Endothelial cell of umbilical vein (primary cell): Measurements from ENCODE around the gene GRK4. TPM values are rescaled to one million over a fixed set of nuclear protein-coding genes. Genes with fewer than 3 reads are reported as not detected.

Experiments used
- BruUV-seq: library from RNA; stranded (reverse); fragments of 400-500 nt; replicated peaks from 2 replicates; lab custom pipeline; 2021; lab: Mats Ljungman, UMichigan
- CTCF ChIA-PET: fragments of 300-600, 350-600 bp; sonication (Branson Sonifier 250); formaldehyde crosslinking; loops from one replicate; lab custom pipeline; 2021; ENCODE audit warnings: antibody characterized with exemption, inconsistent platforms; lab: Charles Lee
- POLR2A ChIA-PET: fragments of 300-600, 350-600 bp; sonication (Branson Sonifier 250); formaldehyde crosslinking; loops from one replicate; lab custom pipeline; 2021; ENCODE audit warnings: antibody characterized with exemption, inconsistent platforms; lab: Charles Lee
- DNase-seq: peaks from one replicate; pipeline ENCODE4 v3.0.0-alpha.2; 2011; ENCODE audit warnings: low read depth, low spot score
- FAIRE-seq: peaks from 2 replicates; lab custom pipeline; 2011; peaks lifted over from hg19 to GRCh38; lab: Jason Lieb, UNC
- H2AFZ ChIP-seq: 2 replicates; pipeline ENCODE4 v1.6.0; 2012; ENCODE audit warnings: low read depth, low read length, control low read depth, inconsistent platforms
- H3K27ac ChIP-seq: 2 replicates; pipeline ENCODE4 v1.5.1; 2011; ENCODE audit warnings: low read depth, mild to moderate bottlenecking, control low read depth, low read length, moderate library complexity; ENCODE audit not compliant: insufficient read depth
- H3K27me3 ChIP-seq, 2 experiments: 2 replicates each; pipeline versions ENCODE4 v1.6.0 to v1.6.1; 2011; ENCODE audit warnings: low read length in 2 of 2, mixed read lengths in 1 of 2; ENCODE audit not compliant: control insufficient read depth in 2 of 2, insufficient read depth in 2 of 2
- H3K36me3 ChIP-seq, 2 experiments: 2 replicates in 1 of 2; 3 replicates in 1 of 2; pipeline ENCODE4 v1.5.1; 2011; ENCODE audit warnings: low read length in 2 of 2, mild to moderate bottlenecking in 1 of 2, moderate library complexity in 1 of 2; ENCODE audit not compliant: control insufficient read depth in 2 of 2, insufficient read depth in 2 of 2; ENCODE audit errors: extremely low read depth in 1 of 2
- H3K4me1 ChIP-seq: 3 replicates; pipeline ENCODE4 v1.5.1; 2011; ENCODE audit warnings: mild to moderate bottlenecking, low read length; ENCODE audit not compliant: control insufficient read depth, insufficient read depth; ENCODE audit errors: extremely low read depth
- H3K4me2 ChIP-seq: 2 replicates; pipeline ENCODE4 v1.6.1; 2011; ENCODE audit warnings: low read length, control low read depth, mixed read lengths; ENCODE audit not compliant: insufficient read depth
- H3K4me3 ChIP-seq, 3 experiments: fragments of 200-600 bp in 1 of 3; sonication (generic), shearing (Covaris generic) in 1 of 3; replicated peaks in 1 of 3; 2 replicates each; pipeline ENCODE4 v1.5.1; 2011 to 2016; ENCODE audit warnings: control low read depth in 3 of 3, low read length in 3 of 3, mild to moderate bottlenecking in 2 of 3, inconsistent platforms in 1 of 3, low read depth in 1 of 3, moderate library complexity in 1 of 3; ENCODE audit not compliant: insufficient read depth in 1 of 3
- H3K79me2 ChIP-seq: 2 replicates; pipeline ENCODE4 v1.6.0; 2012; ENCODE audit warnings: low read length, inconsistent platforms; ENCODE audit not compliant: control insufficient read depth, insufficient read depth
- H3K9ac ChIP-seq: replicated peaks from 2 replicates; pipeline ENCODE3; 2011; ENCODE audit warnings: low read length, control low read depth; ENCODE audit not compliant: insufficient read depth; ENCODE audit errors: extremely low read depth
- H3K9me1 ChIP-seq: replicated peaks from 3 replicates; pipeline ENCODE4 v1.6.0; 2011; ENCODE audit warnings: mild to moderate bottlenecking, low read length; ENCODE audit not compliant: control insufficient read depth, insufficient read depth; ENCODE audit errors: extremely low read depth
- H3K9me3 ChIP-seq: replicated peaks from 2 replicates; pipeline ENCODE4 v1.5.1; 2012; ENCODE audit warnings: low read length, inconsistent platforms; ENCODE audit not compliant: control insufficient read depth, insufficient read depth
- H4K20me1 ChIP-seq: replicated peaks from 2 replicates; pipeline ENCODE3; 2011; ENCODE audit warnings: mild to moderate bottlenecking, low read length; ENCODE audit not compliant: control insufficient read depth, insufficient read depth; ENCODE audit errors: extremely low read depth
- EZH2 ChIP-seq: IDR thresholded peaks from 2 replicates; pipeline ENCODE4 v1.6.1; 2012; ENCODE audit warnings: borderline replicate concordance, low read depth, mild to moderate bottlenecking, moderate library complexity, low read length, inconsistent platforms; ENCODE audit not compliant: severe bottlenecking
- FOS ChIP-seq: IDR thresholded peaks from 2 replicates; pipeline ENCODE4 v1.6.1; 2011; ENCODE audit warnings: mild to moderate bottlenecking, low read length, moderate library complexity, borderline replicate concordance; ENCODE audit not compliant: insufficient read depth
- MYC ChIP-seq: IDR thresholded peaks from one replicate; pipeline ENCODE4 v1.6.1; 2011; ENCODE audit warnings: mild to moderate bottlenecking, low read depth, low read length
- POLR2A ChIP-seq: IDR thresholded peaks from 2 replicates; pipeline ENCODE4 v1.6.1; 2012; ENCODE audit warnings: low read depth, mild to moderate bottlenecking, control low read depth, low read length
- dilution Hi-C: fragments of 300-500 bp; cut with MboI; formaldehyde crosslinking; loops from one replicate; pipeline ENCODE4 v1.15.0; 2019; ENCODE audit warnings: low sequenced_read_pairs; ENCODE audit not compliant: extremely low pct_ligation_motif_present
- intact Hi-C: fragments of 100-400 bp; cut with micrococcal nuclease; formaldehyde crosslinking; loops from one replicate; pipeline ENCODE4 v1.10.0; 2022
- polyA plus RNA-seq, 4 experiments: library from polyadenylated mRNA; depleted of rRNA in 3 of 4; stranded (reverse) in 3 of 4; unstranded in 1 of 4; fragments of >200 nt; gene quantifications; 2 replicates each; pipeline versions ENCODE4 v1.2.1 to v1.2.3, GENCODE V29; 2011 to 2012; ENCODE audit warnings: missing spikeins in 1 of 4
- total RNA-seq: library from RNA; stranded (reverse); gene quantifications from 2 replicates; pipeline ENCODE4 v1.2.3, GENCODE V29; 2021
- TF ChIP-seq, protein P1 (sequence below), 2 donors: IDR thresholded peaks; 1 replicate in 1 of 2; 2 replicates in 1 of 2; pipeline ENCODE4 v1.5.1; 2011; ENCODE audit warnings: low read length in 2 of 2, mild to moderate bottlenecking in 2 of 2, moderate library complexity in 2 of 2, control low read depth in 1 of 2, inconsistent platforms in 1 of 2, low read depth in 1 of 2; ENCODE audit not compliant: insufficient read depth in 1 of 2; ENCODE audit errors: extremely low read depth in 1 of 2
- TF ChIP-seq, protein P2 (sequence below): IDR thresholded peaks from 2 replicates; pipeline ENCODE4 v1.6.1; 2011; ENCODE audit not compliant: insufficient read depth, insufficient read length

Gene GRK4
- total and polyA plus RNA-seq, 2 donors (not counting 3 experiments of a cell fraction or from before 2014, with no cell fraction given) = 3.1 to 6.3 TPM

DNA sequence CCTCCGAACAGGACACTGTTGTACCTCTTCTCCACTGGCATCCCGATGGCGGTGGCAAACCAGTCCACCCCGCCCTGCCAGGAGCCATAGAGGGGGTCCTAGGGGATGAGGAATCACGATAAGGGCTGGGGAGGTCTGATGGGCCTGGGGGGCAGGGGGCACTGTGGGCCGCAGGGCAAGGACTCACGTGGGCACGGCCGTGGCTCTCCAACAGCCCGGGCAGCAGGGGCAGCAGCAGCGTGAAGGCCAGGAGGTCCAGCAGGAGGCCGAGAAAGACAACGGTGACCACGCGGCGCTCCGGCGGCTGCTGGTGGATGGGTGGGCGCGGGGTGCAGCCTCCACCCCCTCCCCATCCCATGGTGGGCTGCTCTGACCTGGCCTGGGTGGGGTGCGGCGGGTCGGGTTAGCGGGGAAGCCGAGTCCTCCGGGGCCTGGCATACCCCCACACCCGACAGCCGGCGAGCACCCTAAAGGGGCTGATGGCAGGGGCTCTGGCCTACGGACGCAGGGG lies 29.8 kb upstream of the GRK4 start:
- peak overlapping the region; percentile 53 for H3K4me2 ChIP-seq
- peak overlapping the region; percentile 51 to 65 (median 57) for H3K4me3 ChIP-seq
- DNase-seq (peak; percentile 33), FAIRE-seq (no peak)
- no peaks in the 10 kb centered on the region for H4K20me1 ChIP-seq
- H3K9me3 ChIP-seq = no peaks in the 10 kb centered on the region
- BruUV-seq = no TSS peak
- peak overlapping the region; percentile 17 for H2AFZ ChIP-seq
- no peaks in the 10 kb centered on the region for H3K9me1 ChIP-seq
- H3K27ac ChIP-seq = no peak overlapping the region
- dilution Hi-C loops = no loop called here
- H3K27me3 ChIP-seq = no peaks in the 10 kb centered on the region
- H3K9ac ChIP-seq = peak overlapping the region; percentile 55
- CTCF ChIA-PET = no interaction called here
- TF ChIP-seq, protein P1, sequence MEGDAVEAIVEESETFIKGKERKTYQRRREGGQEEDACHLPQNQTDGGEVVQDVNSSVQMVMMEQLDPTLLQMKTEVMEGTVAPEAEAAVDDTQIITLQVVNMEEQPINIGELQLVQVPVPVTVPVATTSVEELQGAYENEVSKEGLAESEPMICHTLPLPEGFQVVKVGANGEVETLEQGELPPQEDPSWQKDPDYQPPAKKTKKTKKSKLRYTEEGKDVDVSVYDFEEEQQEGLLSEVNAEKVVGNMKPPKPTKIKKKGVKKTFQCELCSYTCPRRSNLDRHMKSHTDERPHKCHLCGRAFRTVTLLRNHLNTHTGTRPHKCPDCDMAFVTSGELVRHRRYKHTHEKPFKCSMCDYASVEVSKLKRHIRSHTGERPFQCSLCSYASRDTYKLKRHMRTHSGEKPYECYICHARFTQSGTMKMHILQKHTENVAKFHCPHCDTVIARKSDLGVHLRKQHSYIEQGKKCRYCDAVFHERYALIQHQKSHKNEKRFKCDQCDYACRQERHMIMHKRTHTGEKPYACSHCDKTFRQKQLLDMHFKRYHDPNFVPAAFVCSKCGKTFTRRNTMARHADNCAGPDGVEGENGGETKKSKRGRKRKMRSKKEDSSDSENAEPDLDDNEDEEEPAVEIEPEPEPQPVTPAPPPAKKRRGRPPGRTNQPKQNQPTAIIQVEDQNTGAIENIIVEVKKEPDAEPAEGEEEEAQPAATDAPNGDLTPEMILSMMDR (IDR thresholded peaks at IDR 0.05; ENCODE audit: extremely low read depth in 1 of 2, insufficient read depth in 1 of 2, low read depth in 1 of 2, low read length in 2 of 2) = no peak
- no peak for TF ChIP-seq EZH2
- TF ChIP-seq, protein P2, sequence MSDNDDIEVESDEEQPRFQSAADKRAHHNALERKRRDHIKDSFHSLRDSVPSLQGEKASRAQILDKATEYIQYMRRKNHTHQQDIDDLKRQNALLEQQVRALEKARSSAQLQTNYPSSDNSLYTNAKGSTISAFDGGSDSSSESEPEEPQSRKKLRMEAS = no peak
- TF ChIP-seq MYC = no peak
- no peak for TF ChIP-seq FOS
- no peak for TF ChIP-seq POLR2A
- peaks cover 8 to 25% of the 10 kb centered on the region in 2 experiments for H3K36me3 ChIP-seq
- intact Hi-C loops = loop anchor here (1.0 to 5.0 kb wide), 3 partner anchors 91 to 177 kb away; partner anchors contain the start of genes ADD1 and TNIP2
- POLR2A ChIA-PET = no interaction called here
- H3K4me1 ChIP-seq = peaks cover 28% of the 10 kb centered on the region
- peaks cover 18% of the 10 kb centered on the region for H3K79me2 ChIP-seq
